Measurements from ENCODE around the gene RASSF8. TPM values are rescaled to one million over a fixed set of nuclear protein-coding genes. Genes with fewer than 3 reads are reported as not detected.

Gene RASSF8
- total RNA-seq, 1 donor from 2014 or later, result 50.5 TPM

- no peaks in the 10 kb centered on the region for H3K27me3 Mint-ChIP-seq (ENCODE audit: low read depth)
- no peaks in the 10 kb centered on the region for H3K9me3 Mint-ChIP-seq
- peaks cover 9% of the 10 kb centered on the region for H3K4me1 Mint-ChIP-seq
- H3K36me3 Mint-ChIP-seq (ENCODE audit: low read depth), result no peaks in the 10 kb centered on the region
- H3K4me3 Mint-ChIP-seq, result no peak overlapping the region
- H3K27ac Mint-ChIP-seq (ENCODE audit: unreplicated experiment), result no peak overlapping the region
- DNase-seq (ENCODE audit: low read depth, low spot score), result no peak
- no peak for TF ChIP-seq CTCF (conservative IDR thresholded peaks at IDR 0.05)
These were observed 19.9 kb upstream of the RASSF8 start for GRCh38 chr12:25938581-25938980.

- Mint-ChIP-seq H3K9me3 (no peaks in the 10 kb centered on the region), H3K36me3 (ENCODE audit: low read depth) (no peaks in the 10 kb centered on the region), H3K4me3 (no peak overlapping the region), H3K4me1 (peaks cover 9% of the 10 kb centered on the region), H3K27me3 (ENCODE audit: low read depth) (no peaks in the 10 kb centered on the region), H3K27ac (ENCODE audit: unreplicated experiment) (no peak overlapping the region)
- no peak for TF ChIP-seq CTCF (conservative IDR thresholded peaks at IDR 0.05)
- DNase-seq (ENCODE audit: low read depth, low spot score), result no peak
These were observed 18.9 kb upstream of the RASSF8 start for GRCh38 chr12:25939606-25940005.

- no peaks in the 10 kb centered on the region for H3K27me3 Mint-ChIP-seq (ENCODE audit: low read depth)
- no peaks in the 10 kb centered on the region for H3K9me3 Mint-ChIP-seq
- no peak overlapping the region for H3K4me3 Mint-ChIP-seq
- peaks cover 4% of the 10 kb centered on the region for H3K4me1 Mint-ChIP-seq
- H3K27ac Mint-ChIP-seq (ENCODE audit: unreplicated experiment), result no peak overlapping the region
- TF ChIP-seq CTCF (conservative IDR thresholded peaks at IDR 0.05), result no peak
- H3K36me3 Mint-ChIP-seq (ENCODE audit: low read depth), result no peaks in the 10 kb centered on the region
- no peak for DNase-seq (ENCODE audit: low read depth, low spot score)
These were observed 17.6 kb upstream of the RASSF8 start for GRCh38 chr12:25940886-25941285.

GRCh38 chr12:25942709-25943108, 15.8 kb upstream of the RASSF8 start:
- DNase-seq (ENCODE audit: low read depth, low spot score), result no peak
- no peak for TF ChIP-seq CTCF (conservative IDR thresholded peaks at IDR 0.05)
- Mint-ChIP-seq H3K9me3 (no peaks in the 10 kb centered on the region), H3K27me3 (ENCODE audit: low read depth) (no peaks in the 10 kb centered on the region), H3K4me1 (no peaks in the 10 kb centered on the region), H3K36me3 (ENCODE audit: low read depth) (no peaks in the 10 kb centered on the region), H3K4me3 (no peak overlapping the region), H3K27ac (ENCODE audit: unreplicated experiment) (no peak overlapping the region)

GRCh38 chr12:25943940-25944339, 14.5 kb upstream of the RASSF8 start:
- Mint-ChIP-seq H3K9me3 (no peaks in the 10 kb centered on the region), H3K27ac (ENCODE audit: unreplicated experiment) (no peak overlapping the region), H3K36me3 (ENCODE audit: low read depth) (no peaks in the 10 kb centered on the region), H3K4me1 (no peaks in the 10 kb centered on the region), H3K4me3 (no peak overlapping the region), H3K27me3 (ENCODE audit: low read depth) (no peaks in the 10 kb centered on the region)
- TF ChIP-seq CTCF (conservative IDR thresholded peaks at IDR 0.05), result no peak
- no peak for DNase-seq (ENCODE audit: low read depth, low spot score)

GRCh38 chr12:25949343-25949742, 9.1 kb upstream of the RASSF8 start:
- Mint-ChIP-seq H3K4me3 (no peak overlapping the region), H3K9me3 (peaks cover 2% of the 10 kb centered on the region), H3K36me3 (ENCODE audit: low read depth) (peaks cover 6% of the 10 kb centered on the region), H3K27ac (ENCODE audit: unreplicated experiment) (no peak overlapping the region), H3K27me3 (ENCODE audit: low read depth) (no peaks in the 10 kb centered on the region), H3K4me1 (no peaks in the 10 kb centered on the region)
- TF ChIP-seq CTCF (conservative IDR thresholded peaks at IDR 0.05), result no peak
- DNase-seq (ENCODE audit: low read depth, low spot score), result no peak
